ENCODE measurements around the gene SH3GL2. TPM values are rescaled to one million over a fixed set of nuclear protein-coding genes. Genes with fewer than 3 reads are reported as not detected.
"Not testable (repeated sequence)": the region's sequence is repeated elsewhere in the genome, so short reads cannot be mapped to it uniquely, and the experiment has no call there.

Gene SH3GL2
- total and polyA plus RNA-seq, 11 donors, result 1.3 to 20.9 (median 5.0) TPM

- no peak overlapping the region for H3K4me3 ChIP-seq
- no peak for ATAC-seq
- TF ChIP-seq POLR2A (IDR thresholded peaks at IDR 0.05), result no peak
- TF ChIP-seq CTCF (IDR thresholded peaks at IDR 0.05), result no peak
- no peaks in the 10 kb centered on the region for H3K4me1 ChIP-seq
- H3K9me3 ChIP-seq, result no peaks in the 10 kb centered on the region
- no peaks in the 10 kb centered on the region for H3K27me3 ChIP-seq
- intact Hi-C loops (cut with DNase I), result no loop called here
- no peak for DNase-seq
- 96 to 100% (median 97%) methylated on average over 2 of the region's 2 CpGs for WGBS, 4 donors
- H3K36me3 ChIP-seq, result no peaks in the 10 kb centered on the region
- no peak overlapping the region for H3K27ac ChIP-seq
Observed at GRCh38 chr9:17760250-17760649, 181.4 kb downstream of the SH3GL2 start.

- Histone ChIP-seq H3K27me3 (no peaks in the 10 kb centered on the region), H3K36me3 (no peaks in the 10 kb centered on the region), H3K4me3 (no peak overlapping the region), H3K27ac (no peak overlapping the region), H3K9me3 (no peaks in the 10 kb centered on the region), H3K4me1 (no peaks in the 10 kb centered on the region)
- TF ChIP-seq POLR2A (IDR thresholded peaks at IDR 0.05), result no peak
- no peak for TF ChIP-seq CTCF (IDR thresholded peaks at IDR 0.05)
- intact Hi-C loops (cut with DNase I), result no loop called here
- WGBS, 4 donors, result 62 to 69% (median 65%) methylated on average over 6 of the region's 6 CpGs
- DNase-seq (no peak), ATAC-seq (no peak)
Observed at GRCh38 chr9:17761984-17762676, 183.3 kb downstream of the SH3GL2 start.

GRCh38 chr9:17764306-17764705 lies 185.4 kb downstream of the SH3GL2 start:
- 39 to 80% (median 75%) methylated on average over 2 to 3 of the region's 3 CpGs for WGBS, 4 donors
- intact Hi-C loops (cut with DNase I), result no loop called here
- H3K27ac ChIP-seq, result no peak overlapping the region

GRCh38 chr9:17765131-17765530 lies 186.3 kb downstream of the SH3GL2 start:
- H3K4me3 ChIP-seq; H3K9me3 ChIP-seq; intact Hi-C loops (cut with DNase I); H3K36me3 ChIP-seq; H3K4me1 ChIP-seq; H3K27me3 ChIP-seq; H3K27ac ChIP-seq; ATAC-seq; DNase-seq: not testable (repeated sequence)
- 83 to 90% (median 89%) methylated on average over 3 to 4 of the region's 4 CpGs for WGBS, 4 donors

More at GRCh38 chr9:17764306-17764705, 185.4 kb downstream of the SH3GL2 start:
- Histone ChIP-seq H3K4me3 (no peak overlapping the region), H3K9me3 (no peaks in the 10 kb centered on the region), H3K4me1 (no peaks in the 10 kb centered on the region), H3K27me3 (no peaks in the 10 kb centered on the region), H3K36me3 (no peaks in the 10 kb centered on the region)
- TF ChIP-seq POLR2A (IDR thresholded peaks at IDR 0.05), result no peak
- no peak for TF ChIP-seq CTCF (IDR thresholded peaks at IDR 0.05)
- ATAC-seq, result no peak
- no peak for DNase-seq

GRCh38 chr9:17772223-17772622 lies 193.4 kb downstream of the SH3GL2 start:
- no peak for TF ChIP-seq CTCF (IDR thresholded peaks at IDR 0.05)
- TF ChIP-seq POLR2A (IDR thresholded peaks at IDR 0.05), result no peak
- 83 to 89% (median 86%) methylated on average over 3 of the region's 3 CpGs for WGBS, 4 donors
- Histone ChIP-seq H3K27ac (no peak overlapping the region), H3K4me1 (peaks cover 0 to 9% (median 0%) of the 10 kb centered on the region in 12 donors), H3K27me3 (no peaks in the 10 kb centered on the region), H3K4me3 (no peak overlapping the region), H3K36me3 (no peaks in the 10 kb centered on the region), H3K9me3 (peaks cover 0 to 9% (median 0%) of the 10 kb centered on the region in 12 donors)
- intact Hi-C loops (cut with DNase I), result loop anchor here in 1 of 10 donors (10.0 kb wide), 1 partner anchor 47 kb away; no protein-coding TSS in a partner anchor
- DNase-seq (no peak), ATAC-seq (no peak)

Data from heart left ventricle (tissue), 16 donors.